ENCODE results near the gene TEKT1.
"Not testable (repeated sequence)": the region's sequence is repeated elsewhere in the genome, so short reads cannot be mapped to it uniquely, and the experiment has no call there.

Gene TEKT1

GRCh38 chr17:6815775-6816174, 15.8 kb downstream of the TEKT1 start:
- DNase-seq (ENCODE audit: low read depth), result no peak

- no peak for DNase-seq (ENCODE audit: low read depth)
Observed at GRCh38 chr17:6812295-6812694, 19.2 kb downstream of the TEKT1 start.

GRCh38 chr17:6811510-6811909, 20.0 kb downstream of the TEKT1 start:
- no peak for DNase-seq (ENCODE audit: low read depth)

- DNase-seq (ENCODE audit: low read depth), result no peak
Observed at GRCh38 chr17:6800422-6801027, 31.0 kb downstream of the TEKT1 start.

GRCh38 chr17:6799738-6800137, 31.8 kb downstream of the TEKT1 start:
- no peak for DNase-seq (ENCODE audit: low read depth)

GRCh38 chr17:6797718-6798351, 33.7 kb downstream of the TEKT1 start:
- no peak for DNase-seq (ENCODE audit: low read depth)

- no peak for DNase-seq (ENCODE audit: low read depth)
Observed at GRCh38 chr17:6796887-6797490, 34.5 kb downstream of the TEKT1 start.

GRCh38 chr17:6796017-6796886, 35.3 kb downstream of the TEKT1 start:
- DNase-seq (ENCODE audit: low read depth), result no peak

GRCh38 chr17:6793748-6794493, 37.6 kb downstream of the TEKT1 start:
- DNase-seq (ENCODE audit: low read depth), result no peak

- no peak for DNase-seq (ENCODE audit: low read depth)
Observed at GRCh38 chr17:6789146-6789545, 42.4 kb downstream of the TEKT1 start.

- no peak for DNase-seq (ENCODE audit: low read depth)
Observed at GRCh38 chr17:6787081-6787693, 44.3 kb downstream of the TEKT1 start.

GRCh38 chr17:6786618-6787017, 44.9 kb downstream of the TEKT1 start:
- no peak for DNase-seq (ENCODE audit: low read depth)

GRCh38 chr17:6782244-6782643, 49.3 kb downstream of the TEKT1 start:
- no peak for DNase-seq (ENCODE audit: low read depth)

GRCh38 chr17:6780886-6781285, 50.6 kb downstream of the TEKT1 start:
- no peak for DNase-seq (ENCODE audit: low read depth)

GRCh38 chr17:6780001-6780400, 51.5 kb downstream of the TEKT1 start:
- DNase-seq (ENCODE audit: low read depth), result no peak

GRCh38 chr17:6779411-6779810, 52.1 kb downstream of the TEKT1 start:
- no peak for DNase-seq (ENCODE audit: low read depth)

GRCh38 chr17:6775871-6776405, 55.6 kb downstream of the TEKT1 start, which contains the start of gene FBXO39:
Gene FBXO39 (plus strand): TSS chr17:6776215. CDS start chr17:6779869, 3,654 bp downstream.
- DNase-seq (ENCODE audit: low read depth), result no peak

GRCh38 chr17:6774906-6775305, 56.6 kb downstream of the TEKT1 start:
- not testable (repeated sequence) for DNase-seq (ENCODE audit: low read depth)

- no peak for DNase-seq (ENCODE audit: low read depth)
Observed at GRCh38 chr17:6772016-6772415, 59.5 kb downstream of the TEKT1 start.

- DNase-seq (ENCODE audit: low read depth), result no peak
Observed at GRCh38 chr17:6768447-6768846, 63.1 kb downstream of the TEKT1 start.

GRCh38 chr17:6761779-6762178, 69.8 kb downstream of the TEKT1 start:
- DNase-seq (ENCODE audit: low read depth), result no peak
